ENCODE data around the gene SEMA4D.

DNA sequence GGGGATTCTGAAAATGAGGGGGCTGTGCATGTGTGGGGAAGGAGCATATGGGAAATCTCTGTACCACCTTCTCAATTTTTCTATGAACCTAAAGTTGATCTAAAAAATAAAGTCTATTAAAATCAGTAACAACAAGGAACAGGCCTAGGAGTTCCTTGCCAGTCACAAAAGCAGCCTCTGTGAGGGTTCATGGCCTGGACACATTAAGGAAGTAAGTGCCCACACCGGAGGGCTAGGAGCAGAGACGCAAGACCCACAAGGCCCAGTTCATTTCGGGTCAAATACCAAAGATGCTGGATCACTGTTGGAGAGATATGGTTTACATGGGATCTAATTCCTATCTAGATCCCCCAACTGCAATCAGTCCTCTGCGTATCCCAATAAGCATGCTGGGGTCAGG, 88.4 kb downstream of the SEMA4D start:
- TF ChIP-seq POLR2AphosphoS5 (IDR thresholded peaks at IDR 0.05) (no peak), CTCF (IDR thresholded peaks at IDR 0.05) (no peak), EP300 (IDR thresholded peaks at IDR 0.05) (no peak)
